ENCODE results near the gene NBPF14. TPM values are rescaled to one million over a fixed set of nuclear protein-coding genes. Genes with fewer than 3 reads are reported as not detected.
"Not testable (repeated sequence)": the region's sequence is repeated elsewhere in the genome, so short reads cannot be mapped to it uniquely, and the experiment has no call there.

Gene NBPF14
- total RNA-seq, 1 experiment from 2014 or later = 11.8 TPM

DNA sequence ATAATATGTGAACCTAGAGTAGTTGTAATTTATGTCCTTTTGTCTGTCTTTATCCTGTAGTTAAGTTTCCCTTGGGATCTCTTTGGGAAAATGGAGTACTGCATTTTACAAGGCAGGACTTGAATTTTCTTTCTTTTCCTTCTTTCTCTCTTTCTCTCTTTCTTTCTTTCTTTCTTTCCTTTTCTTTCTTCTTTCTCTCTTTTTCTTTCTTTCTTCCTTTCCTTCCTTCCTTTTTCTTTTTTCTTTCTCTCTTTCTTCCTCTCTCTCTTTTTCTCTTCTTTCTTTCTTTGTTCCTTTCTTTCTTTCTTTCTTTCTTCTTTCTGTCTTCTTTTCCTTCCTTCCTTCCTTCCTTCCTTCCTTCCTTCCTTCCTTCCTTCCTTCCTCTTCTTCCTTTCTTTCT, 101.9 kb downstream of the NBPF14 start:
- not testable (repeated sequence) for H3K27me3 ChIP-seq; H3K36me3 ChIP-seq; H3K4me3 ChIP-seq; H3K4me1 ChIP-seq; H3K9me3 ChIP-seq (replicated peaks); H3K27ac ChIP-seq; DNase-seq

DNA sequence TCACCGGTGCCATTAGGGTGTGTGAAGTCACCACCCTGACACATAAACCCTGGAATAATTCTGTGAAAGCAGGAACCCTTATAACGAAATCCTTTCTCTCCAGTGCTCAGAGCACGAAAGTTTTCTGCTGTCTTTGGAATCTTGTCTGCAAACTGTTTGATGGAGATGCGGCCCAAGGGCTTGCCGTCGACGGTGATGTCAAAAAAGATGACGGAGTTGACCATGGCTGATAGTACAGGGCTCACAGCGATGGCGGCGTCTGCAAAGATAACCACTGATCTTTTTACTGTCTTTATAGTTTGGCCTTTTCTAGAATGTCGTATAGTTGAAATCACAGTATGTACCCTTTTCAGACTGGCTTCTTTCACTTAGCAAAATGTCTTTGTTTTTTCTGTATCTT, 112.8 kb downstream of the NBPF14 start, which contains the start of gene PPIAL4G:
PPIAL4G (minus strand) TSS at position 274 of the 400 bp plus-strand sequence; CDS start at position 224, 50 bp downstream.
- DNase-seq; H3K9me3 ChIP-seq (replicated peaks); H3K4me1 ChIP-seq: not testable (repeated sequence)

More for the DNA sequence above, 112.8 kb downstream of the NBPF14 start, which contains the start of gene PPIAL4G:
- not testable (repeated sequence) for H3K27ac ChIP-seq, H3K36me3 ChIP-seq, H3K4me3 ChIP-seq, H3K27me3 ChIP-seq

Other genes starting within 250 kb of the NBPF14 start
- gene PPIAL4G, start 112.7 kb downstream of the NBPF14 start, total RNA-seq (2014; rRNA removed; shearing (Covaris generic)) = not detected in 2 replicates
- gene NUDT4B, start 152.8 kb upstream of the NBPF14 start, total RNA-seq (2014; rRNA removed; shearing (Covaris generic)) = 5.8 and 7.3 TPM in 2 replicates
- 66.9 and 74.3 TPM in 2 replicates for gene PDE4DIP, start 248.4 kb upstream of the NBPF14 start, total RNA-seq (2014; rRNA removed; shearing (Covaris generic))